WTC11 (cell line): ENCODE measurements around the gene APRT.

Experiments used
- AR ChIP-seq: fragments of 250-450 bp; sonication (Bioruptor Pico); IDR thresholded peaks from 2 replicates; pipeline ENCODE4 v1.9.0; 2021; ENCODE audit warnings: mild to moderate bottlenecking
- ATF3 ChIP-seq: sonication (generic); formaldehyde crosslinking; conservative IDR thresholded peaks from 2 replicates; pipeline ENCODE4 v1.8.1; 2022; ENCODE audit warnings: mild to moderate bottlenecking, missing genetic modification reagents
- CTCF ChIP-seq: fragments of 200-600 bp; IDR thresholded peaks from 2 replicates; pipeline ENCODE4 v1.8.0; 2022; ENCODE audit warnings: antibody characterized with exemption
- ETV6 ChIP-seq: sonication (generic); formaldehyde crosslinking; IDR thresholded peaks from 2 replicates; pipeline ENCODE4 v1.8.1; 2022; ENCODE audit warnings: mild to moderate bottlenecking, missing genetic modification reagents

DNA sequence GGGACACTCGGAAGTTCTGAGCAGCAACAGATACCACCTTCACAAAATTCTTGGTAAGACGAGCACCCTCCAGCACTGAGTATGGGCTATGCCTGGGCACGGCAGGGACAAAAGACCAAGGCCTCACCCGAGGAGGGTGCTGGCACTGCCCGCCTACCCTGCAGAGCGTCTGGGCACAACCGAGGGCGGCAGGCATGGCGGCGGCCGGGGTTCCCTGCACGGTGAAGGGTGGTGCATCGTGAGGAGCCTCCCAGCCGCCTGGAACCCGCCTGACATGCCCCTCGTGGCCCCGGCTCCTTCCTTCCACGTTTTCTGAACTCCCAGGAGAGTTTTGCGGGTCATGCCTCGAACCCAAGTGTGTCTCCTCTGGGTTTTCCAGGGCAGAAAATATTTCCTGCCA is 26.1 kb upstream of the APRT start:
- TF ChIP-seq CTCF, result no peak
- TF ChIP-seq ATF3 (CRISPR knock-in tag), result no peak
- TF ChIP-seq ETV6 (CRISPR knock-in tag), result no peak
- TF ChIP-seq AR, result no peak
